HG02870 (cell line): ENCODE data around the gene RPL36AL.
"Not testable (repeated sequence)": the region's sequence is repeated elsewhere in the genome, so short reads cannot be mapped to it uniquely, and the experiment has no call there.

Experiments used
- ATAC-seq: cut with Tn5 transposase; IDR thresholded peaks from one replicate; pipeline ENCODE4 v1.9.1; 2021; ENCODE audit warnings: mild to moderate bottlenecking, moderate library complexity; ENCODE audit not compliant: unreplicated experiment

The RPL36AL gene

DNA sequence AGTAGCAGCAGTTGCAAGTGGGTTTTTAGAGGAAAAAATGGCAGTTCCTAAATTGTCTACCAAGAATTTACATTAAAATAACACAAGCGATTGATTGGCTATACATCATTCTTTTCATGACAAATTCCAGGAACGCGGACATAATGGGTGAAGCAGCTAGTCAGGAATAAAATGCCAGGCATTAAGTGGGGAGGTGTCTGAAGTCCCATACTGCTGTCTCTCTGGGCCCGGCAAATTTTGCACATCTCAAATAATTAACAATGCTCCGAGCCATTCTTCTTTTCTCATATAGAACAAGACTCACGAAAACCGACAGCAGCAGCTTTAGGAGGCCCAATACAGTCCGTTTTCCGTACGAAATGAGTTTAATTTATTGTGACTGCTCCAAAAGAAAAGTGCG is 696 bp downstream of the RPL36AL start:
- no peak for ATAC-seq

DNA sequence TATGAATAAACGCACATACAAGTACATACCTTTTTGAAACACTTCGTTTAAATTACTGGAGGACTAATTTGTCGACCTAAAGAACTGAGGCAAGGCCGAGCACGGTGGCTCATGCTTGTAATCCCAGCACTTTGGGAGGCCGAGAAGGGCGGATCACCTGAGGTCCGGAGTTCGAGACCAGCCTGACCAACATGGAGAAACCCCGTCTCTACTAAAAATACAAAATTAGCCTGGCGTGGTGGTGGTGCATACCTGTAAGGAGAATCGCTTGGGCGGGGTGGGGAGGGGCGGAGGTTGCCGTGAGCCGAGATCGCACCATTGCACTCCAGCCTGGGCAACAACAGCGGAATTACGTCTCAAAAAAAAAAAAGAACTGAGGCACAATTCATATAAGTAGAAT is 1.2 kb downstream of the RPL36AL start:
- ATAC-seq = not testable (repeated sequence)

DNA sequence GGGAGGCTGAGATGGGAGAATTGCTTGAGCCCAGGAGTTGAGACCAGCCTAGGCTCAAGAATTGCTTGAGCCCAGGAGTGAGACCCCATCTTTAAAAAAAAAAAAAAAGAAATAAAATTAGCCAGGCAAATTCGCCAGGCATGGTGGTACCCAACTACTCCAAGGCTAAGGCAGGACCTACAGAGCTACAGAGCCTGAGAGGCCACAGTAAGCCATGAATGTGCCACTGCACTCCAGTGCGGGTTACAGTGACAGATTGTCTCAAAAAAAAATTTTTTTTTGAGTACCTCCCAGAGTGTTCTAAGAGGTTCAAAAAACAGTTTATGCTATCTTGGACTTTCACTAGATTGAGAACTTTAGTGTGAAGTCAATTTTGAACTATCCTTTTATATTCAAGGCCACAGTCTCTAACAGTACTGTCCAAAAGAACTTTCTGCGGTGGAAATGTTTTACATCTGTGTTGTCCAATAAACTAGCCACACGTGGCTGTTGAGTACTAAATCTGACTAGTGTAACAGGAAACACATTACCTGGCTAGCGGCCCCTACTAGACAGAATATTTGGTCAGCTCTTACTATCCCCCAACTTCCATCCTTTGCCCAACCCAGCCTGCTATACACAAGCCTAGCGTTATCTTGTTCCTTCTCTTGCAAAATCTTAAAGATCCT is 2.4 kb downstream of the RPL36AL start:
- ATAC-seq = no peak

DNA sequence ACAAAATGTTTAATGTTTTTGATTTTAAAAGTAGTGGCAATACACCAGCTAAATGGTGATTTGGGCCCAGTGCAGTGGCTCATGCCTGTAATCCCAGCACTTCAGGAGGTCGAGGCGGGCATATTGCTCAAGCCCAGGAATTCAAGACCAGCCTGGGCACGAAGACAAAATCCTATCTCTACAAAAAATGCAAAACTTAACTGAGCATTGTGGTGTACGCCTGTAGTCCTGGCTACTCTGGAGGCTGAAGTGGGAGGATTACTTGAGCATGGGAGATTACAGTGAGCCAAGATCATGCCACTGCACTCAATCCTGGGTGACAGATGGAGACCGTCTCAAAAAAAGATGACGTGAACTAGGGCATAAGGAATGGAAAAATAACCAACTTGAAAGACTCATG is 4.7 kb downstream of the RPL36AL start:
- no peak for ATAC-seq

DNA sequence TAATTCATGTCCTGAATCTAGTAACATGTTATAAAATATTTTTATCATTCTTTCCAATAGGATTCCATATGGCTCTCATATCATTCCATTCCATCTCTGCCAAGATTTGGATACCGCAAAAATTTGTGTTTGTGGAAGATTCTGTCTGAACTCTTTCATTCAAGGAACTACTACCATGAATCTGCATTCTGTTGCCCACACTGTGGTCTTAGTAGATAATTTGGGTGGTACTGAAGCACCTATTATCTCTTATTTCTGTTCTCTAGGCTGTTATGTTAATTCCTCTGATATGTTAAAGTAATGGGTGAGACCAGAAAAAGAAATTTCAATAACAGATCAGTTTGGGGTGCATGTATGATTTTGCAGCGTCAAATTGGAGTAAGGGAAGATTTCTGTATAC is 6.2 kb downstream of the RPL36AL start:
- ATAC-seq = no peak

DNA sequence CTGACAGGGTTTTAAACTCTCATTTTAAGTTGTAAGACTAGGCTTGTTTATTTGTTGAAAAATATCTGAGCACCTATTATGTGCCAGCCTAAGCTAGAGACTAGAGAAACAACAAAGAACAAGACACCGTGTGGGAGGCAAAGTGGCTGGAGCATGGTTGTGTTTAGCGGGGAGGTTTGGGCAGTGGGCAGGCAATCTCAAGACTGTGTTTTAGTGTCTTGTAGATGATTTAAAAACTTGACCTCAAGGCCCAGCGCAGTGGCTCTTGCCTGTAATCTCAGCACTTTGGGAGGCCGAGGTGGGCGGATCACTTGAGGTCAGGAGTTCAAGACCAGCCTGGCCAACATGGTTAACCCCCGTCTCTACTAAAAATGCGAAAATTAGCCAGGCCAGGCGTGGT is 7.8 kb downstream of the RPL36AL start:
- ATAC-seq = no peak

DNA sequence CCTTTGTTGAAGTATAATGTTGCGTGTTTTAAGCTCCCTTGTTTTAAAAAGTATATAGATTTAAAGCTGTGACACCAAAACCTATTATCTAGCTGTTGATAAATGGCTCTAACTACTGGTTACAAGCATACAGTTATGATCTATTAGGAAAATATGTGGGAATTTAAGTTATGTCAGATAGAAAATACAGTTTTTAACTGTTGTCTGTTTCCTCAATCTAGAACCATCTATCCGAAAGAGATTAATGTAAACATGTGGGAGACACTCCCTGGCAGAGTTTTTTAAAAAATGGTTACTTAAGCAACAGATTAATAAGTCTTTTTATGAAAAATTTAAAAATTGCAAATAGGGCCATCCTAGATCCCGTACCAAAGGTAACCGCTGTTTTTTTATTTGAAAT is 8.2 kb downstream of the RPL36AL start:
- ATAC-seq = no peak

DNA sequence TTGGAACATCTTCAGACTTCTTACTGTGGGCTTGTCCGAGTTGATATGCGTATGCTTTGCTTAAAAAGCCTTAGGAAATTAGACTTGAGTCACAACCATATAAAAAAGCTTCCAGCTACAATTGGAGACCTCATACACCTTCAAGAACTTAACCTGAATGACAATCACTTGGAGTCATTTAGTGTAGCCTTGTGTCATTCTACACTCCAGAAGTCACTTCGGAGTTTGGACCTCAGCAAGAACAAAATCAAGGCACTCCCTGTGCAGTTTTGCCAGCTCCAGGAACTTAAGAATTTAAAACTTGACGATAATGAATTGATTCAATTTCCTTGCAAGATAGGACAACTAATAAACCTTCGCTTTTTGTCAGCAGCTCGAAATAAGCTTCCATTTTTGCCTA is 12.8 kb downstream of the RPL36AL start:
- ATAC-seq = no peak

DNA sequence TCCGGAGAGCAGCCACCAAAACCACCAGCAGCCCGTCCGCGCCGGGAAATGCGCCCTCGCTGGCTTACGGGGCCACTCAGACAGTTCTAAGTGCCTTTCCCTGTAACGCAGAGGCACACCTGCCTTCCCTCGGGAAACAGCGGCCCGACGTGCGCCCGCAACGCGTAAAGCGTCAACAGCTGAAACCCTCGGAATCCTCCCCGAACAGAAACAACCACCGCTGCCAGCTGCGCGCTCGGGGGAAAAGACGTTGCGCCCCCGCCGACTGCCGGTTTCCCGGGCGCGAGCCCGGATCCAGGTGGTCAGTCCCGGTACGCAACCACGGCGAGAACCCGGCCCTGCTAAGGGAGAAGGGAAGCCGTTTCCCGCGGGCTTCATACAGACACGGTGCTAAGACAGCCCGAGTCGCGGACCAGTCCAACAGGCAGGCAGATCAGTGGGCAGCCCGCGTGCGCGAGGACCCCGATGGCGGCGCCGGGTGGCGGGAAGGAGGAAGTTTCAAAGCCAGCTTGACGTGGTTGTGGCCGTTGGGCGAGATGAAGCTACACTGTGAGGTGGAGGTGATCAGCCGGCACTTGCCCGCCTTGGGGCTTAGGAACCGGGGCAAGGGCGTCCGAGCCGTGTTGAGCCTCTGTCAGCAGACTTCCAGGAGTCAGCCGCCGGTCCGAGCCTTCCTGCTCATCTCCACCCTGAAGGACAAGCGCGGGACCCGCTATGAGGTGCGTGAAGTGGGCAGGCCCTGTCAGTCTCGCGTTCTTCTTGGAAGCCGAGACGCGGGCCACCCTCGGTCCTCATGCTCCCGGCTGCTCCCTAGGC is 21.7 kb downstream of the RPL36AL start, which contains the start of gene LRR1:
Gene LRR1 (plus strand): TSS at position 456 of the 816 bp plus-strand sequence. CDS start 81 bp downstream, at position 537.
- peak; percentile 47 for ATAC-seq

DNA sequence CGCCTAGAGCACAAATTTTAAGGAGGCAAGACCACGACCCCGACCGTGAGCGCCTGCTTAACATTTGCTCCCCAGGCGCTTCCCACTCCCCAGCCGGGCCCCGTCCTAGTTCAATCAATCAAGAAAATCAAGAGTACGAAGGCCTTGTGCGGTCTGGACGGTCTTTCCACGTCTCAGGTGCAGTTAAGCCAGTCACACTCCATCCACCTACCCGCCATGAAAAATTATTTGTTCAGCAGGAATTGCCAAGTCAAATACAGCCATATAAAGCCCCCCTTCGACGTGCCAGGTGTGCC is 22.3 kb downstream of the RPL36AL start:
- ATAC-seq = no peak

DNA sequence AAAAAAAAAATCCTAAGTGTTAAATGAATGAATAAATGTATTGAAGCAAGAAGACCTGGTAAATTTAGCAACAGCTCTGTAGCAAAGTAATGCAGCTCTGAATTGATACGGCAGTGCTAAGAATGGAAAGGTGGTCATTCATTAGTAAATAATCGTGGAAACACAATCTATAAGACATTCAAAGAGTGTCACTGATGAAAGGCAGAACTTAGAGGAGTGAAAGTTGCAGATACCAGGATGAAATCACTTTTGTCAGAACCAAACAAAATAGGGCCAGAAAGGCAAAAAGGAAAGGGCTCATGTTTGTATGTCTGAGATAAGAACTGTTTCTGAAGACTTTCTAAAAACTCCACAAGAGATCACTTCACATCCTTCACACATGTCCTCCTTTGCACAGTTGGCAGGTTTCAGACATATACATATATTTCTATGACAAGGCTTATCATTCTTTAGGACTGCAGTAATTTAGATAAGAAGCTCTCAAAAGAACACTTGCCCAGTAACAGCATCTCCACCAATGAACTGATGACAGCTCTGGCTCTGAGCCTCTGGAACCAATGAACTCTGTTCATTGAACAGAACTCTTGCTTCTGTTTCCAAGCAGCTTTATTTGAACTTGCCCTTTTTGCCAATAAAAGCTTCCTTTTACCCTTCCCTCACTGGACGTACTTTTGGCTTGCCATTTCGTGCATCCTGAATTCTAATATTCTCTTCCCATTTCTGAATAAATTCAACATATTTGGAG is 25.9 kb downstream of the RPL36AL start:
- peak; percentile 21 for ATAC-seq

DNA sequence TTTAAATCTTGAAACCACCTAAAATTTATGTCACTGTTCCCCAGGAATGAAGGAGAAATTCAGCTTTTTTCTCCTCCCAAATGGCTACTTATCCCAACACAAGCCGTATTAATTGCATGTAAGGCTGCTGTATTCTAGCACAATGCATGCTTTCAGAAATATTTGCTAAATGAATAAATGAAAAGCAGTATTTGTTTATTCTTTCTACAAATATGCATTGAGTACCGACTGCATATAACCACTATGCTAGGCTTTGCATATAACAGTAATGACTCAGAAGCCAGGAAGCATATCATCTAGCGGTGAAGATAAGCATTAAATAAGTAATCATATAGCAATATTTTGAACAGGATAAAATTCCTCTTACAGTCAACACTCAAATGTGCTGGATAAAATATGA is 27.4 kb downstream of the RPL36AL start:
- no peak for ATAC-seq

DNA sequence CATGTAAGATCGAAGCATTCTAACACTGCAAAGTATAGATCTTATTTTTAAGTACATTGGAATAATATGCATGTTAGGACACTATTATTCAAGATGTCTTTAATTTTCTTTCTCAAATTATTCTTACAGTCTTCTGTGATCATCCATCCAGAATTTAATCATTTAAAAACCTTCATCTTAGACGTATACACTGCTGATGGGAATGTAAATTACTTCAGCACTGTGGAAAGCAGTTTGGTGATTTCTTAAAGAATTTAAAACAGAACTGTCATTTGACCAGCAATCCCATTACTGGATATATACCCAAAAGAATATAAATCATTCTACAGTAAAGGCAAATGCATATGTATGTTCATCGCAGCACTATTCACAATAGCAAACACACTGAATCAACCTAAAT is 31.0 kb downstream of the RPL36AL start:
- ATAC-seq = no peak

DNA sequence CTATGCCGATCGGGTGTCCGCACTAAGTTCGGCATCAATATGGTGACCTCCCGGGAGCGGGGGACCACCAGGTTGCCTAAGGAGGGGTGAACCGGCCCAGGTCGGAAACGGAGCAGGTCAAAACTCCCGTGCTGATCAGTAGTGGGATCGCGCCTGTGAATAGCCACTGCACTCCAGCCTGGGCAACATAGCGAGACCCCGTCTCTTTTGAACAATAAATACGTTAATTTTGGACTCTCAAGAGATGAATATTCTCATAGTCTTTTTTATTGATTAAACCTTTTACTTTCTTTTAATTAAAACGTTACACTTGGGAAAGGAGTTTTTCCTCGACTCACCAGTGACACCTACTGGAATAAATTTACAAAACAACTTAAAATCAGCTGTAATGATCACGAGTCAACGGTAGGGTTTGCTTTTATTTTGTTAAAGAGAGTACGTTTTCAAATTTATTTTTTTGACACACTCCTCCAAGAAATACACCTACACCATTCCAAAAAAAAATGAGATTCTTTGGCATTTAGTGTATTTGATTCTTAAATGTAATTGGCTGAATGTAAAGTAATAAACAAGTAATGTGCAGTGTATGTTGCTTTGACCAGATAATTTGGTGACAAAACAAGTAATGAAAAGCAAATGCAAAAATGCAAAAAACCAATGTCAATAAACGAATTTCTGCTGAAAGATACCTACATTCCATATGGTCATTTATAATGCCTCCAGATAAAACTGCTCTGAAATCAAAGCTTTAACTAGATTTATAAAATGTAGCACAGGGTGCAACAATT is 33.6 kb downstream of the RPL36AL start:
- ATAC-seq = peak; percentile 26

DNA sequence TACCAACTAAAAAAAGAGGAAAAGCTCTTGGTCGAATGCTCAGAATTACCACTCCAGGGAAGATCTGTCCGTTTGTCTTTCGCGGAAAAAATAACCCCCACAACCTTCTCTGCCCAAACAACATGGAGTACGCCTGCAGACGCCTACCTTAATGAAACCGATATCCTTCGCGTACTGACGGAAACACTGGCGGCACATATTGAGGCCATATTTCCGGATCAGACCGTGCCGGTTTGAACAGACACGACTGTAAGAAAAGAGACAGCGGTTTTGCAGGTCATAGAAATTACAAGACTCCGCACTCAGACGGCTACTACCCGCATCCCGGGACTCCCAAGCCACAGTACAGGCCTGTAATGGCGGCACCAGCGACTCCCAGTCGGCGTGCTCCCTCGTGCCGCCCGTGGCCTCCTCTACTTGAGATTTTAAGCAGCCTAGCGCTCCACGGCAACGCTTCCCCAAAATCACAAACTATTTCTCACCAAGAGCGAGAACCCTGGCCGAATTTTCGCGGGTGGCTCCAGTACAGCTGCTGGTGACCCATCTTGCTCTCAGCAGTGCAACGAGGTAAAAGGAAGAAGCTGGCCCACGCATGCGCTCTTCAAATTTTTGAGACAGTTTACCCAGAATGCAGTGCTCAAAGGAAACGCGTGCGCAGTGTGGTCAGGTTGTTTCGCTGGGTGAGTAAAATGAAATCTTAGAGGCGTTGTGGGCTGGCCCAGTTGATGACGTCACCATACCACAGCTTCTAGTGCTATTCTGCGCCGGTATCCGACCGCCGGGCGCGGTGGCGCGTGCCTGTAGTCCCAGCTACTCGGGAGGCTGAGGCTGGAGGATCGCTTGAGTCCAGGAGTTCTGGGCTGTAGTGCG is 34.4 kb downstream of the RPL36AL start, which contains the start of gene RPS29:
Gene RPS29 (minus strand): TSS at position 578 of the 870 bp plus-strand sequence. CDS start 34 bp downstream, at position 544.
- ATAC-seq = peak; percentile 84

DNA sequence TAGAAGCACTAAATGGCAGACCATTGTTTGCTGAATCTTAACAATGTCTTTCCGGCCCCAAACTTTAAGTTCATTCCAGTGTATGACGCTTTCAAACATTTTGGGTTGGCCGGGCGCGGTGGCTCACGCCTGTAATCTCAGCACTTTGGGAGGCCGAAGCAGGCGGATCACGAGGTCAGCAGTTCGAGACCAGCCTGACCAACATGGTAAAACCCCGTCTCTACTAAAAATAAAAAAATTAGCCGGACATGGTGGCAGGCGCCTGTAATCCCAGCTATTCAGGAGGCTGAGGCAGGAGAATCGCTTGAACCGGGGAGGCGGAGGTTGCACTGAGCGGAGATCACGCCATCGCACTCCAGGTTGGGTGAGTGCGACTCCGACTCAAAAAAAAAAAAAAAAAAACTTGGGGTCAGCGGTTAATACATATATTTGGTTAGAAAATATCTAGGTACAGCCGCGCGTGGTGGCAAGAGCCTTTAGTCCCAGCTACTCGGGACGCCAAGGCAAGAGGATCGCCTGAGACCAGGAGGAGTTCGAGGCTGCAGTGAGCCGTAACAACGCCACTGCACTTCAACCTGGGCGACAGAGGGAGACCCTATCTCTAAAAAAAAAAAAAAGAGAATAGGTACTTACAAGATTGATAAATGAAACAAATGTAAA is 35.3 kb downstream of the RPL36AL start:
- ATAC-seq = not testable (repeated sequence)

DNA sequence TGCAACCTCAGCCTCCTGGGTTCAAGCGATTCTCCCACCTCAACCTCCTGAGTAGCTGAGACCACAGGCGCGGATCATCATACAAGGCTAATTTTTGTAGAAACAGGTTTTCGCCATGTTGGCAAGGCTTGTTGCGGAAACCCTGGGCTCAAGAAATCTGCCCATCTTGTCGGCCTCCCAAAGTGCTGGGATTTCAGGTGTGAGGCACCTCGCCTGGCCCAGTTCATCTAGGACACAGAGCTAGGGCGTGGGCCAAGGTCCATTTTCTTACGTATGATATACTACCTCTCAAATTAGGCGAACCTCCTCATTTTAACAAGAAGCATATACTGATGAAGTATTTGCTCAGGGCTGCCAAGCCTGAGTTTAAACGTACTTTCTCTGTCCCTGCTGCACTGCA is 36.4 kb downstream of the RPL36AL start:
- ATAC-seq = no peak

DNA sequence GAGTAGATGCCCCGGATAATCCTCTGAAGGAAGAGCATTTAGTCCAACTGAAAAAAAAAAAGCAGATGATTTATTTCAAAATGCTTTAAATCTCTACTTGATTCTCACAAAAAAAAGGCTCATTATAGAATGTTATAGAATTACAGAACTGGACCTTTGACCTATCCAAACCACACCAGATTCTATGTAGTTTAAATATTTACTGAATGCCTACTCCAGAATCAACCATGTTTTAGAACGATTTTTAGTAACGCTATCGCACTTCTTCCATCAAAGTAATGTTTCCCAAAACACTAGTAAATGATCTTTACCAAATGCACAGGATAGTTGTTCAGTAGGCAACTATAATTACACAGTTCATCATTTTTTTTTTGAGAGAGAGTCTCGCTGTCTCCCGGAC is 36.8 kb downstream of the RPL36AL start:
- no peak for ATAC-seq
